GM23338 (cell line): Measurements from ENCODE around the gene SLC24A4. TPM values are rescaled to one million over a fixed set of nuclear protein-coding genes. Genes with fewer than 3 reads are reported as not detected.

Source experiments
- ATAC-seq: fragments of 200-7000 bp; cut with Tn5 transposase; 3 replicates; pipeline ENCODE4 v1.9.1; 2020
- DNase-seq: peaks from one replicate; pipeline ENCODE4 v3.0.0-alpha.2; 2015; ENCODE audit warnings: low spot score
- H2AFZ ChIP-seq: fragments of 200-600 bp; sonication (generic); 2 replicates; pipeline ENCODE4 v1.8.0; 2016; ENCODE audit warnings: antibody characterized with exemption, mild to moderate bottlenecking, moderate library complexity
- H3F3A ChIP-seq: fragments of 200-600 bp; sonication (generic); replicated peaks from 2 replicates; pipeline ENCODE4 v1.8.0; 2017; ENCODE audit warnings: antibody characterized with exemption, mixed run types, low read depth
- H3K27ac ChIP-seq: fragments of 200-600 bp; sonication (generic); 2 replicates; pipeline ENCODE4 v1.6.1; 2016; ENCODE audit warnings: low read depth
- H3K27me3 ChIP-seq: fragments of 200-600 bp; sonication (generic); 2 replicates; pipeline ENCODE4 v1.8.0; 2016; ENCODE audit warnings: mild to moderate bottlenecking, mixed run types, moderate library complexity; ENCODE audit not compliant: insufficient read depth
- H3K36me3 ChIP-seq: fragments of 200-600 bp; sonication (generic); 2 replicates; pipeline ENCODE4 v1.8.0; 2016; ENCODE audit warnings: mild to moderate bottlenecking; ENCODE audit not compliant: insufficient read depth
- H3K4me1 ChIP-seq: fragments of 200-600 bp; sonication (generic); 2 replicates; pipeline ENCODE4 v1.8.0; 2016; ENCODE audit warnings: mild to moderate bottlenecking, moderate library complexity; ENCODE audit not compliant: insufficient read depth
- H3K4me2 ChIP-seq: fragments of 200-600 bp; sonication (generic); 2 replicates; pipeline ENCODE4 v1.7.1; 2017; ENCODE audit warnings: mixed run types
- H3K4me3 ChIP-seq: fragments of 200-600 bp; sonication (generic); 2 replicates; pipeline ENCODE4 v1.6.1; 2016; ENCODE audit warnings: mixed run types
- H3K79me2 ChIP-seq: fragments of 200-600 bp; sonication (generic); replicated peaks from 2 replicates; pipeline ENCODE4 v1.8.0; 2017; ENCODE audit warnings: mild to moderate bottlenecking; ENCODE audit not compliant: insufficient read depth
- H3K9me2 ChIP-seq: fragments of 200-600 bp; sonication (generic); 2 replicates; pipeline ENCODE4 v1.8.0; 2017; ENCODE audit not compliant: insufficient read depth
- H4K20me1 ChIP-seq: fragments of 200-600 bp; sonication (generic); replicated peaks from 2 replicates; pipeline ENCODE4 v1.8.0; 2017; ENCODE audit warnings: mild to moderate bottlenecking; ENCODE audit not compliant: insufficient read depth
- H3K27ac Mint-ChIP-seq: 2 replicates; pipeline ENCODE4 v1.8.0; 2020; ENCODE audit warnings: inconsistent platforms, mild to moderate bottlenecking, moderate library complexity, mixed read lengths
- H3K27me3 Mint-ChIP-seq: 3 replicates; pipeline ENCODE4 v1.8.0; 2022; ENCODE audit warnings: low read depth, mild to moderate bottlenecking, moderate library complexity, mixed read lengths, inconsistent platforms; ENCODE audit not compliant: insufficient read depth, poor library complexity
- H3K36me3 Mint-ChIP-seq: 3 replicates; pipeline ENCODE4 v1.8.0; 2021; ENCODE audit warnings: low read depth, mild to moderate bottlenecking, inconsistent platforms, moderate library complexity, mixed read lengths
- H3K4me1 Mint-ChIP-seq: 3 replicates; pipeline ENCODE4 v1.8.0; 2020; ENCODE audit warnings: mild to moderate bottlenecking, inconsistent platforms, mixed read lengths
- H3K4me3 Mint-ChIP-seq: 3 replicates; pipeline ENCODE4 v1.8.0; 2021; ENCODE audit warnings: moderate library complexity, mild to moderate bottlenecking, inconsistent platforms, mixed read lengths
- H3K9me3 Mint-ChIP-seq: 3 replicates; pipeline ENCODE4 v1.8.0; 2020; ENCODE audit warnings: moderate library complexity, mild to moderate bottlenecking, inconsistent platforms, mixed read lengths
- CREB1 ChIP-seq: fragments of 250-450 bp; sonication (Bioruptor Pico); IDR thresholded peaks from 2 replicates; pipeline ENCODE4 v1.5.0; 2020; ENCODE audit warnings: low read depth, mild to moderate bottlenecking, moderate library complexity
- CTCF ChIP-seq, 2 experiments: fragments of 200-600 bp in 1 of 2; sonication (generic) in 1 of 2; conservative IDR thresholded peaks; 2 replicates each; pipeline versions ENCODE4 v1.5.1 to v1.6.1; 2016 to 2017; ENCODE audit warnings: antibody characterized with exemption in 2 of 2, low read depth in 2 of 2, mild to moderate bottlenecking in 2 of 2, moderate library complexity in 1 of 2
- EZH2 ChIP-seq: fragments of 200-600 bp; sonication (generic); IDR thresholded peaks from one replicate; pipeline ENCODE4 v1.8.0; 2017; ENCODE audit warnings: antibody characterized with exemption, mild to moderate bottlenecking, low read depth; ENCODE audit not compliant: unreplicated experiment
- NANOG ChIP-seq: IDR thresholded peaks from 2 replicates; pipeline ENCODE4 v1.6.1; 2016; ENCODE audit warnings: antibody characterized with exemption, borderline replicate concordance
- POLR2AphosphoS5 ChIP-seq: IDR thresholded peaks from 2 replicates; pipeline ENCODE4 v1.6.1; 2016; ENCODE audit warnings: antibody characterized with exemption, low read depth
- ZNF114 ChIP-seq: fragments of 250-450 bp; sonication (Bioruptor Pico); IDR thresholded peaks from 2 replicates; pipeline ENCODE4 v1.5.0; 2020; ENCODE audit warnings: mild to moderate bottlenecking, moderate library complexity
- ZNF331 ChIP-seq: fragments of 250-450 bp; sonication (Bioruptor Pico); IDR thresholded peaks from 2 replicates; pipeline ENCODE4 v1.5.0; 2020; ENCODE audit warnings: low read depth, mild to moderate bottlenecking, moderate library complexity
- polyA plus RNA-seq: library from polyadenylated mRNA; unstranded; fragments of >200 nt; fragmentation: Nextera tagmentation; extraction: Ambion mirVana; gene quantifications from 2 replicates; pipeline ENCODE4 v1.2.1, GENCODE V29; 2016
- total RNA-seq: library from RNA; depleted of rRNA; stranded (reverse); fragments of >200 nt; shearing (Covaris generic); gene quantifications from 2 replicates; pipeline ENCODE4 v1.2.3, GENCODE V29; 2014
- TF ChIP-seq, protein P1 (sequence below): IDR thresholded peaks from 2 replicates; pipeline ENCODE4 v1.6.1; 2016; ENCODE audit warnings: antibody characterized with exemption
- TF ChIP-seq, protein P2 (sequence below): fragments of 250-450 bp; sonication (Bioruptor Pico); IDR thresholded peaks from 2 replicates; pipeline ENCODE4 v1.5.0; 2020; ENCODE audit warnings: mild to moderate bottlenecking, moderate library complexity

SLC24A4 gene
- total and polyA plus RNA-seq, 2 experiments from 2014 or later: 0.06 to 0.38 TPM

DNA sequence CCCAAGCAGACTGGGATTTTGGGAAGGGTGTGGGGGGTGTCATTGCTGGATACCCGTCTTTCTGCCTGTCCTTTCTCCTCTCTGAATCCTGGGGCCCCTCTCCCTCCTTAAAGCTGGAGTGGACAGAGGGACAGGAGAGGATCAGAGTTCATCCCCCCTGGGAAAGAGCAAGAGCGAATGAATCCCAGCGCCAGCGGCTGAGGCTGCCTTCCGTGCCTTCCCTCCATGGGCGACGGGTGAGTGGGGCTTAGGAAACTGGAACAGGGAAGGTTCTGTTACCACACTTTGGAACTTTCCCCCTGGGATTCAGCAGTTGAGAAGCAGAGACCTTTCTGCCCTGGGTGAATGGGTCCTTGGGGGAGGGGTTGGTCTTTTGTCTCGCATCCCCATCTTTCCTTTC lies 174.4 kb downstream of the SLC24A4 start (continued):
- TF ChIP-seq ZNF331 (CRISPR knock-in tag) (no peak), EZH2 (no peak), ZNF114 (CRISPR knock-in tag) (no peak), CTCF (conservative IDR thresholded peaks at IDR 0.05; ENCODE audit: low read depth in 2 of 2) (no peak), POLR2AphosphoS5 (no peak), CREB1 (CRISPR knock-in tag) (no peak)
- TF ChIP-seq, protein P1, sequence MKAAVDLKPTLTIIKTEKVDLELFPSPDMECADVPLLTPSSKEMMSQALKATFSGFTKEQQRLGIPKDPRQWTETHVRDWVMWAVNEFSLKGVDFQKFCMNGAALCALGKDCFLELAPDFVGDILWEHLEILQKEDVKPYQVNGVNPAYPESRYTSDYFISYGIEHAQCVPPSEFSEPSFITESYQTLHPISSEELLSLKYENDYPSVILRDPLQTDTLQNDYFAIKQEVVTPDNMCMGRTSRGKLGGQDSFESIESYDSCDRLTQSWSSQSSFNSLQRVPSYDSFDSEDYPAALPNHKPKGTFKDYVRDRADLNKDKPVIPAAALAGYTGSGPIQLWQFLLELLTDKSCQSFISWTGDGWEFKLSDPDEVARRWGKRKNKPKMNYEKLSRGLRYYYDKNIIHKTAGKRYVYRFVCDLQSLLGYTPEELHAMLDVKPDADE: no peak

GRCh38 chr14:92499234-92499633 lies 176.3 kb downstream of the SLC24A4 start:
- DNase-seq (no peak), ATAC-seq (no peak)
- no peaks in the 10 kb centered on the region for H3K79me2 ChIP-seq
- H2AFZ ChIP-seq: no peak overlapping the region
- no peaks in the 10 kb centered on the region for H3K27me3 Mint-ChIP-seq
- H3K36me3 ChIP-seq: no peaks in the 10 kb centered on the region
- H3K9me2 ChIP-seq: no peaks in the 10 kb centered on the region
- no peak overlapping the region for H3K27ac ChIP-seq
- H3K27me3 ChIP-seq: no peaks in the 10 kb centered on the region
- H3K4me1 ChIP-seq: no peaks in the 10 kb centered on the region
- TF ChIP-seq NANOG (no peak), CTCF (conservative IDR thresholded peaks at IDR 0.05; ENCODE audit: low read depth in 2 of 2) (no peak), EZH2 (no peak), CREB1 (CRISPR knock-in tag) (no peak)
- no peaks in the 10 kb centered on the region for H3K36me3 Mint-ChIP-seq
- H3K4me3 Mint-ChIP-seq: no peak overlapping the region
- no peaks in the 10 kb centered on the region for H4K20me1 ChIP-seq
- H3F3A ChIP-seq: no peaks in the 10 kb centered on the region
- no peak overlapping the region for H3K4me2 ChIP-seq
- no peak overlapping the region for H3K4me3 ChIP-seq
- H3K4me1 Mint-ChIP-seq: peaks cover 21% of the 10 kb centered on the region
- H3K9me3 Mint-ChIP-seq: no peaks in the 10 kb centered on the region
- no peak overlapping the region for H3K27ac Mint-ChIP-seq

DNA sequence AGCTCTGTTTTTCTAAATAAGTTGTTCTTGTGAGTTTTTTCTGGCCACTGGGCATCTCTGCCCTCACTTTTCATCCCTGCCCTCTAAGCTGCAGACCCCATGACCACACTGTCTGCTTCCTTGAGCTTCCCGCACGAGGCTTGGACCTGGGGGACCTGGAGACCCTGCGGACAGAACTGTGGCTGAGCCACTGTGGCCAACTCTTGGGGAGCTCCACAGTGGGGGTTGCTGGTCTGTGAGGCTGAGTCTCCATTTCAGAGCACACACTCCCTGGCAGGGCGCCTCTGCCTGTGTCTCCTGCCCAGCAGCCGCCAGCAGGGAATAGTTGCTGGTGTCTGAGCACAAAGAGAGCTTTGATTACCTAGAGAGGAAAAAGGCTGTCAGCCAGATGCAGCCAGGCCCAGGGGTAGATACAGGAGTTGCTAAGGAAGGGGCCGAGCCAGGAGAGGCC lies 177.6 kb downstream of the SLC24A4 start:
- H3K4me2 ChIP-seq: no peak overlapping the region
- no peak overlapping the region for H3K27ac ChIP-seq
- H3K27me3 ChIP-seq: no peaks in the 10 kb centered on the region
- no peaks in the 10 kb centered on the region for H4K20me1 ChIP-seq
- H3K9me2 ChIP-seq: no peaks in the 10 kb centered on the region
- Mint-ChIP-seq H3K4me1 (peaks cover 19% of the 10 kb centered on the region), H3K27me3 (peaks cover 3% of the 10 kb centered on the region), H3K9me3 (no peaks in the 10 kb centered on the region; the same call in 2 of the 3 replicates), H3K36me3 (no peaks in the 10 kb centered on the region), H3K4me3 (no peak overlapping the region), H3K27ac (no peak overlapping the region)
- H3K36me3 ChIP-seq: no peaks in the 10 kb centered on the region
- ATAC-seq (peak; percentile 92), DNase-seq (peak; percentile 15)
- H3K79me2 ChIP-seq: no peaks in the 10 kb centered on the region
- 0 out of 2 replicates have a peak overlapping the region, but pooled peaks have one; percentile 32 for H2AFZ ChIP-seq
- H3F3A ChIP-seq: no peaks in the 10 kb centered on the region
- H3K4me1 ChIP-seq: no peaks in the 10 kb centered on the region
- no peak overlapping the region for H3K4me3 ChIP-seq
- TF ChIP-seq, protein P2, sequence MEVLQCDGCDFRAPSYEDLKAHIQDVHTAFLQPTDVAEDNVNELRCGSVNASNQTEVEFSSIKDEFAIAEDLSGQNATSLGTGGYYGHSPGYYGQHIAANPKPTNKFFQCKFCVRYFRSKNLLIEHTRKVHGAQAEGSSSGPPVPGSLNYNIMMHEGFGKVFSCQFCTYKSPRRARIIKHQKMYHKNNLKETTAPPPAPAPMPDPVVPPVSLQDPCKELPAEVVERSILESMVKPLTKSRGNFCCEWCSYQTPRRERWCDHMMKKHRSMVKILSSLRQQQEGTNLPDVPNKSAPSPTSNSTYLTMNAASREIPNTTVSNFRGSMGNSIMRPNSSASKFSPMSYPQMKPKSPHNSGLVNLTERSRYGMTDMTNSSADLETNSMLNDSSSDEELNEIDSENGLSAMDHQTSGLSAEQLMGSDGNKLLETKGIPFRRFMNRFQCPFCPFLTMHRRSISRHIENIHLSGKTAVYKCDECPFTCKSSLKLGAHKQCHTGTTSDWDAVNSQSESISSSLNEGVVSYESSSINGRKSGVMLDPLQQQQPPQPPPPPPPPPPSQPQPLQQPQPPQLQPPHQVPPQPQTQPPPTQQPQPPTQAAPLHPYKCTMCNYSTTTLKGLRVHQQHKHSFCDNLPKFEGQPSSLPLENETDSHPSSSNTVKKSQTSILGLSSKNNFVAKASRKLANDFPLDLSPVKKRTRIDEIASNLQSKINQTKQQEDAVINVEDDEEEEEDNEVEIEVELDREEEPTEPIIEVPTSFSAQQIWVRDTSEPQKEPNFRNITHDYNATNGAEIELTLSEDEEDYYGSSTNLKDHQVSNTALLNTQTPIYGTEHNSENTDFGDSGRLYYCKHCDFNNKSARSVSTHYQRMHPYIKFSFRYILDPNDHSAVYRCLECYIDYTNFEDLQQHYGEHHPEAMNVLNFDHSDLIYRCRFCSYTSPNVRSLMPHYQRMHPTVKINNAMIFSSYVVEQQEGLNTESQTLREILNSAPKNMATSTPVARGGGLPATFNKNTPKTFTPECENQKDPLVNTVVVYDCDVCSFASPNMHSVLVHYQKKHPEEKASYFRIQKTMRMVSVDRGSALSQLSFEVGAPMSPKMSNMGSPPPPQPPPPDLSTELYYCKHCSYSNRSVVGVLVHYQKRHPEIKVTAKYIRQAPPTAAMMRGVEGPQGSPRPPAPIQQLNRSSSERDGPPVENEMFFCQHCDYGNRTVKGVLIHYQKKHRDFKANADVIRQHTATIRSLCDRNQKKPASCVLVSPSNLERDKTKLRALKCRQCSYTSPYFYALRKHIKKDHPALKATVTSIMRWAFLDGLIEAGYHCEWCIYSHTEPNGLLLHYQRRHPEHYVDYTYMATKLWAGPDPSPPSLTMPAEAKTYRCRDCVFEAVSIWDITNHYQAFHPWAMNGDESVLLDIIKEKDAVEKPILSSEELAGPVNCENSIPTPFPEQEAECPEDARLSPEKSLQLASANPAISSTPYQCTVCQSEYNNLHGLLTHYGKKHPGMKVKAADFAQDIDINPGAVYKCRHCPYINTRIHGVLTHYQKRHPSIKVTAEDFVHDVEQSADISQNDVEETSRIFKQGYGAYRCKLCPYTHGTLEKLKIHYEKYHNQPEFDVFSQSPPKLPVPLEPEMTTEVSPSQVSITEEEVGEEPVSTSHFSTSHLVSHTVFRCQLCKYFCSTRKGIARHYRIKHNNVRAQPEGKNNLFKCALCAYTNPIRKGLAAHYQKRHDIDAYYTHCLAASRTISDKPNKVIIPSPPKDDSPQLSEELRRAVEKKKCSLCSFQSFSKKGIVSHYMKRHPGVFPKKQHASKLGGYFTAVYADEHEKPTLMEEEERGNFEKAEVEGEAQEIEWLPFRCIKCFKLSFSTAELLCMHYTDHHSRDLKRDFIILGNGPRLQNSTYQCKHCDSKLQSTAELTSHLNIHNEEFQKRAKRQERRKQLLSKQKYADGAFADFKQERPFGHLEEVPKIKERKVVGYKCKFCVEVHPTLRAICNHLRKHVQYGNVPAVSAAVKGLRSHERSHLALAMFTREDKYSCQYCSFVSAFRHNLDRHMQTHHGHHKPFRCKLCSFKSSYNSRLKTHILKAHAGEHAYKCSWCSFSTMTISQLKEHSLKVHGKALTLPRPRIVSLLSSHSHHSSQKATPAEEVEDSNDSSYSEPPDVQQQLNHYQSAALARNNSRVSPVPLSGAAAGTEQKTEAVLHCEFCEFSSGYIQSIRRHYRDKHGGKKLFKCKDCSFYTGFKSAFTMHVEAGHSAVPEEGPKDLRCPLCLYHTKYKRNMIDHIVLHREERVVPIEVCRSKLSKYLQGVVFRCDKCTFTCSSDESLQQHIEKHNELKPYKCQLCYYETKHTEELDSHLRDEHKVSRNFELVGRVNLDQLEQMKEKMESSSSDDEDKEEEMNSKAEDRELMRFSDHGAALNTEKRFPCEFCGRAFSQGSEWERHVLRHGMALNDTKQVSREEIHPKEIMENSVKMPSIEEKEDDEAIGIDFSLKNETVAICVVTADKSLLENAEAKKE (CRISPR knock-in tag): no peak
